OCI-LY3 (cell line): ENCODE measurements around the gene OR5A1.

ENCODE experiments used
- CTCF ChIP-seq: fragments of 200-600, 300-600 bp; sonication (generic); IDR thresholded peaks from 2 replicates; pipeline ENCODE4 v1.5.1; 2014; ENCODE audit warnings: antibody characterized with exemption, low read length, low read depth
- EZH2phosphoT487 ChIP-seq: fragments of 200-600 bp; shearing (Covaris generic); IDR thresholded peaks from 2 replicates; pipeline ENCODE4 v1.6.1; 2018; ENCODE audit warnings: antibody characterized with exemption, mixed run types, low read depth

DNA sequence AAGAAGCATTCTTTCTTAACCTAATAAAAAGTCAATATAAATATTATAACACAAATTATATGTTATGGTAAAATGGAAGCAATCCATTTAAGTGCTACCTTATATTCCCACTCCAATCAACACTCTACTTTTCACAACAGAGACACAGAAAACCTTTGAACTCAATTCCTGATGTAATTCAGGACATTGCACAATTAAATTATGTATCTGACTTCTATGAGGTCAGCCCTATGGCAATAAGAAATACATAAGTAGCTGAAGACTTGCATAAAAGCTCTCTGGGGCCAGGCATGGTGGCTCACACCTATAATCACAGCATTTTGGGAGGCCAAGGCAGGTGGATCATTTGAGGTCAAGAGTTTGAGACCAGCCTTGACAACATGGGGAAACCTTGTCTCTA is 43.6 kb downstream of the OR5A1 start:
- TF ChIP-seq CTCF (no peak), EZH2phosphoT487 (no peak)
